Osteoblast (primary cell): ENCODE data around the gene SNORC. TPM values are rescaled to one million over a fixed set of nuclear protein-coding genes. Genes with fewer than 3 reads are reported as not detected.
"Not testable (repeated sequence)": the region's sequence is repeated elsewhere in the genome, so short reads cannot be mapped to it uniquely, and the experiment has no call there.

Experiments
- DNase-seq: peaks from one replicate; pipeline ENCODE4 v3.0.0; 2011; ENCODE audit warnings: low spot score, mixed read lengths; ENCODE audit not compliant: insufficient read length; ENCODE audit errors: missing footprints
- H2AFZ ChIP-seq: 2 replicates; pipeline ENCODE4 v1.6.0; 2011; ENCODE audit warnings: mild to moderate bottlenecking, low read length
- H3K27ac ChIP-seq: 2 replicates; pipeline ENCODE4 v1.5.1; 2011; ENCODE audit warnings: mild to moderate bottlenecking, low read depth, low read length, moderate library complexity
- H3K27me3 ChIP-seq: 2 replicates; pipeline ENCODE4 v1.6.0; 2012; ENCODE audit warnings: mild to moderate bottlenecking, control low read depth, inconsistent platforms, low read length, moderate library complexity; ENCODE audit not compliant: insufficient read depth
- H3K36me3 ChIP-seq: 2 replicates; pipeline ENCODE4 v1.5.1; 2011; ENCODE audit warnings: mild to moderate bottlenecking, low read length, control low read depth, moderate library complexity; ENCODE audit not compliant: insufficient read depth
- H3K4me1 ChIP-seq: 2 replicates; pipeline ENCODE4 v1.5.1; 2011; ENCODE audit warnings: mild to moderate bottlenecking, low read length, control low read depth, moderate library complexity; ENCODE audit not compliant: insufficient read depth
- H3K4me2 ChIP-seq: 2 replicates; pipeline ENCODE4 v1.6.0; 2011; ENCODE audit warnings: mild to moderate bottlenecking, low read length; ENCODE audit not compliant: insufficient read depth
- H3K4me3 ChIP-seq: fragments of 200-600 bp; sonication (generic); 3 replicates; pipeline ENCODE4 v1.5.1; 2012; ENCODE audit warnings: mild to moderate bottlenecking, low read length, inconsistent platforms; ENCODE audit not compliant: insufficient read depth
- H3K79me2 ChIP-seq: 2 replicates; pipeline ENCODE4 v1.6.0; 2012; ENCODE audit warnings: mild to moderate bottlenecking, low read length, control low read depth, inconsistent platforms; ENCODE audit not compliant: insufficient read depth
- H3K9me3 ChIP-seq: 2 replicates; pipeline ENCODE4 v1.5.1; 2011; ENCODE audit warnings: low read depth, low read length, control low read depth
- H4K20me1 ChIP-seq: 2 replicates; pipeline ENCODE4 v1.6.0; 2012; ENCODE audit warnings: mild to moderate bottlenecking, low read length, control low read depth; ENCODE audit not compliant: insufficient read depth
- CTCF ChIP-seq: IDR thresholded peaks from 2 replicates; pipeline ENCODE4 v1.5.1; 2011; ENCODE audit warnings: mild to moderate bottlenecking, low read depth, low read length, moderate library complexity; ENCODE audit errors: extremely low read depth
- total RNA-seq: library from RNA; depleted of rRNA; stranded (reverse); fragments of >200 nt; gene quantifications from 2 replicates; pipeline ENCODE4 v1.2.3, GENCODE V29; 2012

SNORC gene
- total RNA-seq, 1 donor, result 0.72 TPM

GRCh38 chr2:232842689-232843088 lies 27.4 kb upstream of the SNORC start:
- Histone ChIP-seq H3K9me3 (no peaks in the 10 kb centered on the region), H3K27ac (no peak overlapping the region), H2AFZ (no peak overlapping the region), H3K4me2 (no peak overlapping the region), H3K4me1 (peaks cover 10% of the 10 kb centered on the region), H3K4me3 (no peak overlapping the region), H4K20me1 (peaks cover 7% of the 10 kb centered on the region), H3K79me2 (peaks cover 15% of the 10 kb centered on the region), H3K36me3 (peaks cover 58% of the 10 kb centered on the region), H3K27me3 (no peaks in the 10 kb centered on the region)
- no peak for DNase-seq
- TF ChIP-seq CTCF, result no peak

- no peak for DNase-seq
- no peak overlapping the region for H2AFZ ChIP-seq
- H3K36me3 ChIP-seq, result peaks cover 68% of the 10 kb centered on the region
- no peak overlapping the region for H3K4me3 ChIP-seq
- peak; percentile 17 for TF ChIP-seq CTCF
- H4K20me1 ChIP-seq, result no peaks in the 10 kb centered on the region
- no peaks in the 10 kb centered on the region for H3K27me3 ChIP-seq
- no peaks in the 10 kb centered on the region for H3K4me1 ChIP-seq
- H3K9me3 ChIP-seq, result no peaks in the 10 kb centered on the region
- H3K27ac ChIP-seq, result no peak overlapping the region
- H3K79me2 ChIP-seq, result peaks cover 6% of the 10 kb centered on the region
- H3K4me2 ChIP-seq, result no peak overlapping the region
Measured at GRCh38 chr2:232843834-232844233, 26.2 kb upstream of the SNORC start.

GRCh38 chr2:232846055-232846454 lies 24.0 kb upstream of the SNORC start:
- H3K9me3 ChIP-seq, result no peaks in the 10 kb centered on the region
- H3K79me2 ChIP-seq, result no peaks in the 10 kb centered on the region
- no peak for TF ChIP-seq CTCF
- peaks cover 69% of the 10 kb centered on the region for H3K36me3 ChIP-seq
- no peak overlapping the region for H3K4me2 ChIP-seq
- no peak for DNase-seq
- H3K27me3 ChIP-seq, result no peaks in the 10 kb centered on the region
- H3K4me3 ChIP-seq, result no peak overlapping the region
- H3K27ac ChIP-seq, result no peak overlapping the region
- H4K20me1 ChIP-seq, result no peaks in the 10 kb centered on the region
- H2AFZ ChIP-seq, result no peak overlapping the region
- H3K4me1 ChIP-seq, result no peaks in the 10 kb centered on the region

GRCh38 chr2:232850039-232850438 lies 20.0 kb upstream of the SNORC start:
- Histone ChIP-seq H3K27me3 (no peaks in the 10 kb centered on the region), H3K4me1 (peaks cover 23% of the 10 kb centered on the region), H3K79me2 (no peaks in the 10 kb centered on the region), H3K36me3 (peaks cover 54% of the 10 kb centered on the region), H3K4me2 (no peak overlapping the region), H2AFZ (no peak overlapping the region), H3K9me3 (no peaks in the 10 kb centered on the region), H3K4me3 (no peak overlapping the region), H3K27ac (no peak overlapping the region), H4K20me1 (no peaks in the 10 kb centered on the region)
- TF ChIP-seq CTCF, result no peak
- no peak for DNase-seq

GRCh38 chr2:232852081-232852480 lies 18.0 kb upstream of the SNORC start:
- DNase-seq, result peak; percentile 2
- H3K36me3 ChIP-seq, result peaks cover 49% of the 10 kb centered on the region
- H4K20me1 ChIP-seq, H3K79me2 ChIP-seq, H3K9me3 ChIP-seq, H3K4me3 ChIP-seq, H2AFZ ChIP-seq, H3K4me2 ChIP-seq, H3K27me3 ChIP-seq: not testable (repeated sequence)
- peak overlapping the region; percentile 17 for H3K27ac ChIP-seq
- peaks cover 30% of the 10 kb centered on the region for H3K4me1 ChIP-seq
